ENCODE results near the gene HECTD4. TPM values are rescaled to one million over a fixed set of nuclear protein-coding genes. Genes with fewer than 3 reads are reported as not detected.

Gene HECTD4
- total RNA-seq, 1 experiment from 2014 or later: 30.0 TPM

DNA sequence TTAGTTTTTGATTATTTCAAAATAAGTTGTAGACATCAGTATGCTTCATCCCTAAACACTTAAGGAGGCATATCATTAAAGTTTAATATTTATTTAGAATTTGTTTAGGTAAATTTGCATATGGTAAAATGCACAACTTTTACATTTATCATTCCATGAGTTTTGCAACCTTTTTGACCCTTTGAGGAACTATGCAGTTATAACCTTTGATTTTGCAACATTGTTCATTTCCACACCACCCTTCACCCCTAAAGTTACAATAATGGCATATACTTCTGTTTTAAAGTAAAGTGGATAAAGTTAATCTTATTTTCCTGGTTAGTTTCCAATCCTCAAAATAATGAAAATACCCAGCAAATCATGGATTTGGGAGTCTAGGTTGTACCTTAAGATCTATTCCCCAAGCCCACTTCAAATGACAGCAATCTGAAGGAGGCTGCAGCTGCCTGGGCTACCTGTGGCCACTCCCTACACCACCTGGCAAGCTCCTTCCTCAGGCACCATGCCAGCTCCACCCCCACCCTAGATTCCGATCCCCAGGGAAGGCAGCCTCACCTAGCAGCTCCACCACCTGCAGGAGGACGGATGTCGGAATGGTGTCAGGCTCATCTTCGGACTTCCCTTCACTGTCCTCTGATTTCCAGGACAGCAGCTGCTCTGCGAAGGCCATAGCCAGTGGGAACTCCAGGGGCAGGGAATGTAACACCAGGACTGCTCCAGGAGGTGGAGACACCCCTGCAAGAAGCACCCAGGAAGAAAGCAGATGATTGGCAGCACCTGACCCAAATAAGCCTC lies 191.8 kb downstream of the HECTD4 start:
- no CpG with 5 or more reads among the region's 5 CpGs for WGBS (ENCODE audit: extremely low coverage, insufficient read length, low lambda C conversion rate)
- no peak overlapping the region for H3K56ac ChIP-seq (ENCODE audit: insufficient read length, low read depth, low read length)
- peaks cover 0 to 6% of the 10 kb centered on the region in 2 experiments; a peak in 2 of 4 replicates for H3K4me1 Mint-ChIP-seq
- H4K5ac ChIP-seq (ENCODE audit: insufficient read length, low read depth, low read length): no peak overlapping the region
- H2BK5ac ChIP-seq (ENCODE audit: insufficient read length, low read length): no peak overlapping the region
- H3K27ac Mint-ChIP-seq: peak overlapping the region in 2 of 3 experiments; percentile 50 to 64; a peak in 2 of 7 replicates
- no peaks in the 10 kb centered on the region for H3K79me1 ChIP-seq (ENCODE audit: insufficient read depth, low read depth, low read length, poor library complexity, severe bottlenecking)
- no peak overlapping the region for H3T11ph ChIP-seq (ENCODE audit: low read length)
- no peaks in the 10 kb centered on the region for H3K4me1 ChIP-seq (ENCODE audit: insufficient read depth, low read length)
- no peak overlapping the region for H2AFZ ChIP-seq (ENCODE audit: low read length)
- peaks cover 9 to 58% (median 29%) of the 10 kb centered on the region in 3 experiments; a peak in 6 of 7 replicates for H3K36me3 Mint-ChIP-seq (ENCODE audit: insufficient read depth in 1 of 3, low read depth in 3 of 3)
- H3K27ac ChIP-seq (ENCODE audit: insufficient read length, low read depth, low read length): no peak overlapping the region
- H3K4me2 ChIP-seq (ENCODE audit: insufficient read depth, insufficient read length, low read length): no peak overlapping the region
- no peaks in the 10 kb centered on the region for H3K27me3 ChIP-seq (ENCODE audit: insufficient read depth, low read length)
- H2BK12ac ChIP-seq (ENCODE audit: insufficient read length, low read depth, low read length): no peak overlapping the region
- no peak overlapping the region for H3K4me3 Mint-ChIP-seq
- no peak for DNase-seq
- H2AK5ac ChIP-seq (ENCODE audit: insufficient read length, low read length): no peak overlapping the region
- no peak overlapping the region for H2BK120ac ChIP-seq (ENCODE audit: low read depth, low read length, poor library complexity, severe bottlenecking)
- no peak overlapping the region for H3K14ac ChIP-seq (ENCODE audit: insufficient read depth, low read length)
- H4K8ac ChIP-seq (replicated peaks; ENCODE audit: insufficient read length, low read depth, low read length): no peak overlapping the region
- H3K9ac ChIP-seq (ENCODE audit: extremely low read depth, insufficient read length, low read length): no peak overlapping the region
- no peaks in the 10 kb centered on the region for H3K23me2 ChIP-seq (ENCODE audit: insufficient read length, low read depth, low read length, poor library complexity, severe bottlenecking)
- no peak overlapping the region for H3K23ac ChIP-seq (ENCODE audit: insufficient read length, low read depth, low read length)
- H4K91ac ChIP-seq (ENCODE audit: insufficient read length, low read depth, low read length): no peak overlapping the region
- no peak overlapping the region for H2BK20ac ChIP-seq (ENCODE audit: low read depth, low read length, poor library complexity, severe bottlenecking)
- no peaks in the 10 kb centered on the region for H3K9me3 Mint-ChIP-seq
- H3K79me2 ChIP-seq (ENCODE audit: insufficient read depth, low read length): no peaks in the 10 kb centered on the region
- H3K9me3 ChIP-seq (ENCODE audit: control insufficient read depth, low read depth, low read length): no peaks in the 10 kb centered on the region
- H4K20me1 ChIP-seq (ENCODE audit: control insufficient read depth, insufficient read depth, insufficient read length): no peaks in the 10 kb centered on the region
- TF ChIP-seq, protein P1, sequence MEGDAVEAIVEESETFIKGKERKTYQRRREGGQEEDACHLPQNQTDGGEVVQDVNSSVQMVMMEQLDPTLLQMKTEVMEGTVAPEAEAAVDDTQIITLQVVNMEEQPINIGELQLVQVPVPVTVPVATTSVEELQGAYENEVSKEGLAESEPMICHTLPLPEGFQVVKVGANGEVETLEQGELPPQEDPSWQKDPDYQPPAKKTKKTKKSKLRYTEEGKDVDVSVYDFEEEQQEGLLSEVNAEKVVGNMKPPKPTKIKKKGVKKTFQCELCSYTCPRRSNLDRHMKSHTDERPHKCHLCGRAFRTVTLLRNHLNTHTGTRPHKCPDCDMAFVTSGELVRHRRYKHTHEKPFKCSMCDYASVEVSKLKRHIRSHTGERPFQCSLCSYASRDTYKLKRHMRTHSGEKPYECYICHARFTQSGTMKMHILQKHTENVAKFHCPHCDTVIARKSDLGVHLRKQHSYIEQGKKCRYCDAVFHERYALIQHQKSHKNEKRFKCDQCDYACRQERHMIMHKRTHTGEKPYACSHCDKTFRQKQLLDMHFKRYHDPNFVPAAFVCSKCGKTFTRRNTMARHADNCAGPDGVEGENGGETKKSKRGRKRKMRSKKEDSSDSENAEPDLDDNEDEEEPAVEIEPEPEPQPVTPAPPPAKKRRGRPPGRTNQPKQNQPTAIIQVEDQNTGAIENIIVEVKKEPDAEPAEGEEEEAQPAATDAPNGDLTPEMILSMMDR (conservative IDR thresholded peaks at IDR 0.05): no peak
- no peaks in the 10 kb centered on the region for H3K27me3 Mint-ChIP-seq (ENCODE audit: low read depth)
- H3K4ac ChIP-seq (ENCODE audit: low read depth, low read length): no peak overlapping the region
- H3K18ac ChIP-seq (ENCODE audit: insufficient read length, low read depth, low read length): no peak overlapping the region
- no peak overlapping the region for H2BK15ac ChIP-seq (ENCODE audit: low read depth, low read length)

Measured in H9 (cell line).